A549 (cell line): Measurements from ENCODE around the gene RPP21. TPM values are rescaled to one million over a fixed set of nuclear protein-coding genes. Genes with fewer than 3 reads are reported as not detected.
A peak's percentile ranks its signal among the peaks of the same experiment; 100 is the strongest.

Experiments
- ATAC-seq, 2 experiments: fragments of 200-7000 bp in 1 of 2; fragments of >200 bp in 1 of 2; cut with Nextera tagmentation in 1 of 2; cut with Tn5 transposase in 1 of 2; 3 replicates each; pipeline versions ENCODE4 v1.8.0 to v1.9.1; 2018 to 2020; ENCODE audit warnings: mild to moderate bottlenecking in 1 of 2, moderate library complexity in 1 of 2
- CTCF ChIA-PET: fragments of 300-600 bp; sonication (Branson Sonifier 250); formaldehyde crosslinking; extraction: SDS; loops from one replicate; lab custom pipeline; 2021; ENCODE audit warnings: antibody characterized with exemption, inconsistent platforms; lab: Yijun Ruan, JAX
- POLR2A ChIA-PET: fragments of 350-600 bp; formaldehyde crosslinking; extraction: SDS; loops from one replicate; lab custom pipeline; 2021; ENCODE audit warnings: antibody characterized with exemption, inconsistent platforms; lab: Yijun Ruan, JAX
- DNase-seq, 2 experiments: peaks; one replicate each; pipeline versions ENCODE4 v3.0.0 to v3.0.0-alpha.2; 2011 to 2016; ENCODE audit warnings: low read depth in 1 of 2, low spot score in 1 of 2
- FAIRE-seq: peaks from 2 replicates; lab custom pipeline; 2011; peaks lifted over from hg19 to GRCh38; lab: Jason Lieb, UNC
- H3K27ac ChIP-seq, 2 experiments: fragments of >200 bp; sonication (Bioruptor Twin); formaldehyde crosslinking; 3 replicates each; pipeline ENCODE4 v1.5.1; 2016 to 2017
- H3K4me1 ChIP-seq: fragments of >200 bp; sonication (Bioruptor Twin); formaldehyde crosslinking; 3 replicates; pipeline ENCODE4 v1.6.1; 2016
- H3K4me2 ChIP-seq: fragments of >200 bp; sonication (Bioruptor Twin); formaldehyde crosslinking; 3 replicates; pipeline ENCODE4 v1.6.1; 2016
- H3K4me3 ChIP-seq: fragments of >200 bp; sonication (Bioruptor Twin); formaldehyde crosslinking; 3 replicates; pipeline ENCODE4 v1.5.1; 2016
- H3K9me3 ChIP-seq: fragments of >200 bp; sonication (Bioruptor Twin); formaldehyde crosslinking; 3 replicates; pipeline ENCODE4 v1.6.1; 2016
- BCL3 ChIP-seq: fragments of >200 bp; sonication (Bioruptor Twin); formaldehyde crosslinking; IDR thresholded peaks from 3 replicates; pipeline ENCODE4 v1.6.1; 2016
- CBX2 ChIP-seq: fragments of 200-600 bp; sonication (generic); IDR thresholded peaks from 2 replicates; pipeline ENCODE4 v1.6.1; 2016; ENCODE audit warnings: low read depth, mild to moderate bottlenecking, borderline replicate concordance
- CBX8 ChIP-seq: fragments of 200-600 bp; sonication (generic); IDR thresholded peaks from 2 replicates; pipeline ENCODE4 v1.6.1; 2016
- CEBPB ChIP-seq, 2 experiments: fragments of >200 bp in 1 of 2; sonication (Bioruptor Twin) in 1 of 2; formaldehyde crosslinking in 1 of 2; IDR thresholded peaks; 2 replicates each; pipeline ENCODE4 v1.6.1; 2012 to 2016
- CHD2 ChIP-seq: fragments of 150-350 bp; IDR thresholded peaks from 2 replicates; pipeline ENCODE4 v1.6.1; 2014; ENCODE audit warnings: low read length; ENCODE audit not compliant: partially characterized antibody
- CHD4 ChIP-seq: fragments of 200-600 bp; sonication (generic); IDR thresholded peaks from 2 replicates; pipeline ENCODE4 v1.6.1; 2016; ENCODE audit warnings: antibody characterized with exemption, mild to moderate bottlenecking, borderline replicate concordance
- E2F6 ChIP-seq: IDR thresholded peaks from 2 replicates; pipeline ENCODE4 v1.6.1; 2012; ENCODE audit warnings: low read depth, borderline replicate concordance
- EHMT2 ChIP-seq: fragments of 200-600 bp; sonication (generic); IDR thresholded peaks from 2 replicates; pipeline ENCODE4 v1.6.1; 2016; ENCODE audit warnings: antibody characterized with exemption, low read depth, mild to moderate bottlenecking, moderate library complexity
- EP300 ChIP-seq, 2 experiments: fragments of >200 bp; sonication (Bioruptor Twin); formaldehyde crosslinking; IDR thresholded peaks; 2 replicates in 1 of 2; 3 replicates in 1 of 2; pipeline ENCODE4 v1.6.1; 2016 to 2017
- ESRRA ChIP-seq: fragments of 150-350 bp; IDR thresholded peaks from 2 replicates; pipeline ENCODE4 v1.6.1; 2014; ENCODE audit warnings: mild to moderate bottlenecking, low read length, borderline replicate concordance
- FOXS1 ChIP-seq: fragments of 250-450 bp; sonication (Bioruptor Pico); IDR thresholded peaks from 2 replicates; pipeline ENCODE4 v1.5.0; 2020; ENCODE audit warnings: mild to moderate bottlenecking, moderate library complexity
- GATA3 ChIP-seq: IDR thresholded peaks from 2 replicates; pipeline ENCODE4 v1.6.1; 2012; ENCODE audit warnings: borderline replicate concordance
- HOXA7 ChIP-seq: fragments of 250-450 bp; sonication (Bioruptor Pico); IDR thresholded peaks from 2 replicates; pipeline ENCODE4 v1.5.0; 2020; ENCODE audit warnings: mild to moderate bottlenecking, moderate library complexity
- KDM1A ChIP-seq: fragments of 200-600 bp; sonication (generic); IDR thresholded peaks from 2 replicates; pipeline ENCODE4 v1.6.1; 2016; ENCODE audit warnings: low read depth, mild to moderate bottlenecking
- KDM5A ChIP-seq: fragments of 200-600 bp; sonication (generic); IDR thresholded peaks from 2 replicates; pipeline ENCODE4 v1.6.1; 2016; ENCODE audit warnings: antibody characterized with exemption, mild to moderate bottlenecking
- MAZ ChIP-seq: fragments of 150-350 bp; IDR thresholded peaks from 2 replicates; pipeline ENCODE4 v1.6.1; 2014; ENCODE audit warnings: antibody characterized with exemption, low read depth, low read length, borderline replicate concordance
- MYC ChIP-seq: IDR thresholded peaks from 2 replicates; pipeline ENCODE4 v1.6.1; 2012; ENCODE audit warnings: mild to moderate bottlenecking, inconsistent platforms, low read length, improper control_type of control experiment, borderline replicate concordance
- NFE2L2 ChIP-seq: fragments of 150-350 bp; conservative IDR thresholded peaks from 2 replicates; pipeline ENCODE4 v1.6.1; 2014; ENCODE audit warnings: low read length
- NR3C1 ChIP-seq: fragments of >200 bp; sonication (Bioruptor Twin); formaldehyde crosslinking; IDR thresholded peaks from 3 replicates; pipeline ENCODE4 v1.6.1; 2017
- POLR2A ChIP-seq: IDR thresholded peaks from 2 replicates; pipeline ENCODE4 v1.6.1; 2012; ENCODE audit warnings: mild to moderate bottlenecking, low read length
- RCOR1 ChIP-seq: fragments of 150-350 bp; IDR thresholded peaks from 2 replicates; pipeline ENCODE4 v1.6.1; 2014; ENCODE audit warnings: antibody characterized with exemption, low read length, low read depth
- RFX5 ChIP-seq: fragments of 450-650 bp; IDR thresholded peaks from 2 replicates; pipeline ENCODE4 v1.7.1; 2014; ENCODE audit warnings: antibody characterized with exemption, mild to moderate bottlenecking, moderate library complexity
- RNF2 ChIP-seq: fragments of 200-600 bp; sonication (generic); IDR thresholded peaks from 2 replicates; pipeline ENCODE4 v1.6.1; 2016; ENCODE audit warnings: low read depth, mild to moderate bottlenecking, antibody characterized with exemption, moderate library complexity, borderline replicate concordance
- SREBF2 ChIP-seq: fragments of 450-650 bp; IDR thresholded peaks from 2 replicates; pipeline ENCODE4 v1.6.1; 2014; ENCODE audit warnings: mild to moderate bottlenecking, moderate library complexity
- TFCP2L1 ChIP-seq: fragments of 250-450 bp; sonication (Bioruptor Pico); IDR thresholded peaks from 2 replicates; pipeline ENCODE4 v1.5.0; 2021; ENCODE audit warnings: mild to moderate bottlenecking
- TP53 ChIP-seq: fragments of 250-450 bp; sonication (Bioruptor Pico); IDR thresholded peaks from 2 replicates; pipeline ENCODE4 v1.5.0; 2021; ENCODE audit warnings: mild to moderate bottlenecking, moderate library complexity
- ZFP36 ChIP-seq: fragments of 450-650 bp; IDR thresholded peaks from 2 replicates; pipeline ENCODE4 v1.6.1; 2014; ENCODE audit warnings: borderline replicate concordance; ENCODE audit not compliant: partially characterized antibody
- ZNF302 ChIP-seq: fragments of 250-450 bp; sonication (Bioruptor Pico); IDR thresholded peaks from 2 replicates; pipeline ENCODE4 v1.9.0; 2021; ENCODE audit warnings: inconsistent platforms, mild to moderate bottlenecking, moderate library complexity
- ZSCAN20 ChIP-seq: fragments of 250-450 bp; sonication (Bioruptor Pico); IDR thresholded peaks from 2 replicates; pipeline ENCODE4 v1.8.0; 2022; ENCODE audit warnings: mild to moderate bottlenecking, moderate library complexity
- WGBS: methylation state at CpG from one replicate; pipeline ENCODE4 v1.1.6; 2017; ENCODE audit errors: missing lambda C conversion rate; 5-methylcytosine and 5-hydroxymethylcytosine counted together
- polyA plus RNA-seq, 4 experiments: library from polyadenylated mRNA; depleted of rRNA in 3 of 4; stranded (reverse); fragments of >200 nt; fragmentation: RNase III in 1 of 4; extraction: RNeasy Plus Mini Kit Qiagen cat#74134 plus additional on column Dnase treatment in 1 of 4; gene quantifications; 2 replicates in 3 of 4; 3 replicates in 1 of 4; pipeline ENCODE4 v1.2.3, GENCODE V29; 2011 to 2017
- TF ChIP-seq, protein P1 (sequence below): fragments of 250-450 bp; sonication (Bioruptor Pico); IDR thresholded peaks from 2 replicates; pipeline ENCODE4 v1.5.0; 2020; ENCODE audit warnings: low read depth, mild to moderate bottlenecking, moderate library complexity
- TF ChIP-seq, protein P2 (sequence below): fragments of 150-350 bp; IDR thresholded peaks from 2 replicates; pipeline ENCODE4 v1.6.1; 2014; ENCODE audit warnings: low read depth, mild to moderate bottlenecking, low read length
- TF ChIP-seq, protein P3 (sequence below): fragments of 200-600 bp; sonication (generic); IDR thresholded peaks from 2 replicates; pipeline ENCODE4 v1.6.1; 2016; ENCODE audit warnings: antibody characterized with exemption, mild to moderate bottlenecking, moderate library complexity
- TF ChIP-seq, protein P4 (sequence below): fragments of >200 bp; sonication (Bioruptor Twin); formaldehyde crosslinking; IDR thresholded peaks from 3 replicates; pipeline ENCODE4 v1.5.1; 2016

Gene RPP21
- polyA plus RNA-seq, 2 of the 4 experiments (the other 2 are of a cell fraction): 33.6 to 54.8 TPM

DNA sequence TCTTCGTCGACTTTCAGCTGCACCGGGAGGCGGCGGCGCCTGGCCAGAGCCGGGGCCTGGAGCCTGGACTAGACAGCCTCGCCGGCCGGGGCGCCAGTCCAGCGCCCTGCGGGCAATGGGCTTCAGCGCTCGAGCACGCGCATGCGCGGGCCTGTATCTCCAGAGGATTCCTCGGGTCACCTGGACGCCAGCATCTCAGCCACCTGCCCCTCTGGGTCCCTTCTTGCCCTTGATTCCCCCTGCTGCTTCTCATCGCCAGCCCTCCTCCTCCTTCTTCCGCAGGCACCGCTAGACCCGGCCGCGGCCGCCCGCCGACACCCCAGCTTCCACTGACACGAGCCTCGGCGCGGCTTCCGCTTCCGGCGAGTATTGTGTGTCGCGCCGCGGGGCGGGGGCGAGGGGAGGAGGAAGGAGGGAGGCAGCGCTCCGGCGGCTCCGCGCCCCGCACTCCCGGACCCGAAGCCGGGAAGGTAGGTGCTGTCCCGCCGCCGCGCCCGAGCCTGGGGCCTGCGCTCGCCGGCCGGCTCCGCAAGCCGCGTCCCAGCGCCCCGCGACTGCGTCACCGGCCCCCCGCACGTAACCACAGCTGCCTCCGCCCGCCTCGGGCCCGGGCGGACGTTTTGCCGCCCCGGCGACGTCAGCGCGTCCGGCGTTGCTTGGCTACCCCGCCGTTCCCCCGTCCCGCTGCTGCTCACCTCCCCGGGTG lies 18.3 kb upstream of the RPP21 start, which contains the start of gene TRIM39:
Gene TRIM39 (plus strand): TSS at position 402 of the 706 bp plus-strand sequence. CDS start 2,391 bp downstream, outside the sequence.
- DNase-seq (peak; percentile 58 to 79), FAIRE-seq (no peak), ATAC-seq (peak; percentile 82 to 89)
- CTCF ChIA-PET: no interaction called here
- H3K4me2 ChIP-seq: peak within 1 kb of the TSS; percentile 97
- H3K4me1 ChIP-seq: peaks cover 29% of the 10 kb centered on the region
- peak within 1 kb of the TSS; percentile 86 for H3K4me3 ChIP-seq
- no CpG with 5 or more reads among the region's 90 CpGs for WGBS
- POLR2A ChIA-PET: interaction anchor here (0.6 to 1.7 kb wide), 3 partner anchors 12 to 108 kb away, joined by 3 to 5 read pairs (median 5); partner anchors contain the start of gene RPP21
- H3K27ac ChIP-seq: peak within 1 kb of the TSS; percentile 99
- no peaks in the 10 kb centered on the region for H3K9me3 ChIP-seq
- TF ChIP-seq EP300 (IDR thresholded peaks at IDR 0.05) (no peak), CBX2 (no peak), NR3C1 (no peak), KDM5A (no peak), RCOR1 (no peak), TP53 (CRISPR knock-in tag) (no peak), ZNF302 (CRISPR knock-in tag) (no peak), MAZ (peak; percentile 43; the same call in 1 of the 2 replicates), BCL3 (peak; percentile 57; the same call in 2 of the 3 replicates), TFCP2L1 (no peak), GATA3 (no peak), KDM1A (no peak), HOXA7 (CRISPR knock-in tag) (no peak), E2F6 (no peak), SREBF2 (no peak), MYC (no peak), RFX5 (no peak), CEBPB (IDR thresholded peaks at IDR 0.05) (no peak), NFE2L2 (no peak), POLR2A (peak; percentile 49), RNF2 (no peak), FOXS1 (CRISPR knock-in tag) (no peak), ESRRA (no peak), CBX8 (no peak), ZFP36 (no peak), ZSCAN20 (CRISPR knock-in tag) (no peak), EHMT2 (no peak), CHD2 (no peak), CHD4 (no peak)
- TF ChIP-seq, protein P1, sequence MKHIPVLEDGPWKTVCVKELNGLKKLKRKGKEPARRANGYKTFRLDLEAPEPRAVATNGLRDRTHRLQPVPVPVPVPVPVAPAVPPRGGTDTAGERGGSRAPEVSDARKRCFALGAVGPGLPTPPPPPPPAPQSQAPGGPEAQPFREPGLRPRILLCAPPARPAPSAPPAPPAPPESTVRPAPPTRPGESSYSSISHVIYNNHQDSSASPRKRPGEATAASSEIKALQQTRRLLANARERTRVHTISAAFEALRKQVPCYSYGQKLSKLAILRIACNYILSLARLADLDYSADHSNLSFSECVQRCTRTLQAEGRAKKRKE (CRISPR knock-in tag): no peak
- TF ChIP-seq, protein P2, sequence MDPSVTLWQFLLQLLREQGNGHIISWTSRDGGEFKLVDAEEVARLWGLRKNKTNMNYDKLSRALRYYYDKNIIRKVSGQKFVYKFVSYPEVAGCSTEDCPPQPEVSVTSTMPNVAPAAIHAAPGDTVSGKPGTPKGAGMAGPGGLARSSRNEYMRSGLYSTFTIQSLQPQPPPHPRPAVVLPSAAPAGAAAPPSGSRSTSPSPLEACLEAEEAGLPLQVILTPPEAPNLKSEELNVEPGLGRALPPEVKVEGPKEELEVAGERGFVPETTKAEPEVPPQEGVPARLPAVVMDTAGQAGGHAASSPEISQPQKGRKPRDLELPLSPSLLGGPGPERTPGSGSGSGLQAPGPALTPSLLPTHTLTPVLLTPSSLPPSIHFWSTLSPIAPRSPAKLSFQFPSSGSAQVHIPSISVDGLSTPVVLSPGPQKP: no peak
- TF ChIP-seq, protein P3, sequence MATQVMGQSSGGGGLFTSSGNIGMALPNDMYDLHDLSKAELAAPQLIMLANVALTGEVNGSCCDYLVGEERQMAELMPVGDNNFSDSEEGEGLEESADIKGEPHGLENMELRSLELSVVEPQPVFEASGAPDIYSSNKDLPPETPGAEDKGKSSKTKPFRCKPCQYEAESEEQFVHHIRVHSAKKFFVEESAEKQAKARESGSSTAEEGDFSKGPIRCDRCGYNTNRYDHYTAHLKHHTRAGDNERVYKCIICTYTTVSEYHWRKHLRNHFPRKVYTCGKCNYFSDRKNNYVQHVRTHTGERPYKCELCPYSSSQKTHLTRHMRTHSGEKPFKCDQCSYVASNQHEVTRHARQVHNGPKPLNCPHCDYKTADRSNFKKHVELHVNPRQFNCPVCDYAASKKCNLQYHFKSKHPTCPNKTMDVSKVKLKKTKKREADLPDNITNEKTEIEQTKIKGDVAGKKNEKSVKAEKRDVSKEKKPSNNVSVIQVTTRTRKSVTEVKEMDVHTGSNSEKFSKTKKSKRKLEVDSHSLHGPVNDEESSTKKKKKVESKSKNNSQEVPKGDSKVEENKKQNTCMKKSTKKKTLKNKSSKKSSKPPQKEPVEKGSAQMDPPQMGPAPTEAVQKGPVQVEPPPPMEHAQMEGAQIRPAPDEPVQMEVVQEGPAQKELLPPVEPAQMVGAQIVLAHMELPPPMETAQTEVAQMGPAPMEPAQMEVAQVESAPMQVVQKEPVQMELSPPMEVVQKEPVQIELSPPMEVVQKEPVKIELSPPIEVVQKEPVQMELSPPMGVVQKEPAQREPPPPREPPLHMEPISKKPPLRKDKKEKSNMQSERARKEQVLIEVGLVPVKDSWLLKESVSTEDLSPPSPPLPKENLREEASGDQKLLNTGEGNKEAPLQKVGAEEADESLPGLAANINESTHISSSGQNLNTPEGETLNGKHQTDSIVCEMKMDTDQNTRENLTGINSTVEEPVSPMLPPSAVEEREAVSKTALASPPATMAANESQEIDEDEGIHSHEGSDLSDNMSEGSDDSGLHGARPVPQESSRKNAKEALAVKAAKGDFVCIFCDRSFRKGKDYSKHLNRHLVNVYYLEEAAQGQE: no peak
- TF ChIP-seq, protein P4, sequence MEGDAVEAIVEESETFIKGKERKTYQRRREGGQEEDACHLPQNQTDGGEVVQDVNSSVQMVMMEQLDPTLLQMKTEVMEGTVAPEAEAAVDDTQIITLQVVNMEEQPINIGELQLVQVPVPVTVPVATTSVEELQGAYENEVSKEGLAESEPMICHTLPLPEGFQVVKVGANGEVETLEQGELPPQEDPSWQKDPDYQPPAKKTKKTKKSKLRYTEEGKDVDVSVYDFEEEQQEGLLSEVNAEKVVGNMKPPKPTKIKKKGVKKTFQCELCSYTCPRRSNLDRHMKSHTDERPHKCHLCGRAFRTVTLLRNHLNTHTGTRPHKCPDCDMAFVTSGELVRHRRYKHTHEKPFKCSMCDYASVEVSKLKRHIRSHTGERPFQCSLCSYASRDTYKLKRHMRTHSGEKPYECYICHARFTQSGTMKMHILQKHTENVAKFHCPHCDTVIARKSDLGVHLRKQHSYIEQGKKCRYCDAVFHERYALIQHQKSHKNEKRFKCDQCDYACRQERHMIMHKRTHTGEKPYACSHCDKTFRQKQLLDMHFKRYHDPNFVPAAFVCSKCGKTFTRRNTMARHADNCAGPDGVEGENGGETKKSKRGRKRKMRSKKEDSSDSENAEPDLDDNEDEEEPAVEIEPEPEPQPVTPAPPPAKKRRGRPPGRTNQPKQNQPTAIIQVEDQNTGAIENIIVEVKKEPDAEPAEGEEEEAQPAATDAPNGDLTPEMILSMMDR: no peak
